GM18868 (cell line): Measurements from ENCODE around the gene C1QTNF3.
"Not testable (repeated sequence)": the region's sequence is repeated elsewhere in the genome, so short reads cannot be mapped to it uniquely, and the experiment has no call there.

Experiments used
- ATAC-seq: cut with Tn5 transposase; IDR thresholded peaks from one replicate; pipeline ENCODE4 v1.9.1; 2021; ENCODE audit warnings: mild to moderate bottlenecking, moderate library complexity; ENCODE audit not compliant: unreplicated experiment

The C1QTNF3 gene, protein sequence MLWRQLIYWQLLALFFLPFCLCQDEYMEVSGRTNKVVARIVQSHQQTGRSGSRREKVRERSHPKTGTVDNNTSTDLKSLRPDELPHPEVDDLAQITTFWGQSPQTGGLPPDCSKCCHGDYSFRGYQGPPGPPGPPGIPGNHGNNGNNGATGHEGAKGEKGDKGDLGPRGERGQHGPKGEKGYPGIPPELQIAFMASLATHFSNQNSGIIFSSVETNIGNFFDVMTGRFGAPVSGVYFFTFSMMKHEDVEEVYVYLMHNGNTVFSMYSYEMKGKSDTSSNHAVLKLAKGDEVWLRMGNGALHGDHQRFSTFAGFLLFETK

DNA sequence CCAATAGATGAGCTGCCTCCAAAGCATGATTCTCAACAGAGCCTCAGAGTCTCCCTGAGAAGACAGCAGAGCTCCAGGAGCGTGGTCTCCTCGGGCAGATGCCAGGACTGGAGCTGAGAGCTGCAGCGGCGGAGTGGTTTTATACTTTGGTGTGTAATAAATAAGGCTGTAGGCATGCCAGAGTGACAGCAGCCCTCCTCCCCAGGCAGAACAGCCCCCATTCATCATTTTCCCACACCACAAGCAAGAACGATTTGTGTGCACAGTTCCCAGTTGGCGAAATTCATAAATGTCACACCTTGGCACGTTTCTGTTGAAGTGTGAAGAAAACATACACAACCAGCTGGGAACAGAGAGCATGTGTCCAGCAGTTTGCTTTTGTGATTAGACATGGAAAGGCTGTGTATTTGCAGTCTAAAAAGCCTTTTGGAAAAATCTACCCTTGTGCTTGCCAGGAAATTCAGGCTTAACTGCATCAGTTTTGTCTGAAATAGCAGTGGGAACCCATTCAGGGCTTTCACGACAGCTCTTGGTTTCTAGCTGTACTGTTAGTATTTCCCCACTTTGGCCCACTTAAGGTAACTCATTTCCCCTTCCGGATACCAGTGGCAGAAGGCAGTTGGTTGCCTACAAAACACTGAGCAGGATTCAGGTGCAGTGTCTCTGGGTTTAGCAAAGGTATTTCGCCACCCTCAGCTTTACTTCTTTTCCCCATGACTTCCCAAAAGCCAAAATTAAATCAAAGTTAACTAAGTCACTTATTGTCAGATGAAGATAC, at the start of gene C1QTNF3:
TSS of gene C1QTNF3 (minus strand) at position 115 of the 778 bp plus-strand sequence. CDS start at position 27, 88 bp downstream.
- no peak for ATAC-seq

DNA sequence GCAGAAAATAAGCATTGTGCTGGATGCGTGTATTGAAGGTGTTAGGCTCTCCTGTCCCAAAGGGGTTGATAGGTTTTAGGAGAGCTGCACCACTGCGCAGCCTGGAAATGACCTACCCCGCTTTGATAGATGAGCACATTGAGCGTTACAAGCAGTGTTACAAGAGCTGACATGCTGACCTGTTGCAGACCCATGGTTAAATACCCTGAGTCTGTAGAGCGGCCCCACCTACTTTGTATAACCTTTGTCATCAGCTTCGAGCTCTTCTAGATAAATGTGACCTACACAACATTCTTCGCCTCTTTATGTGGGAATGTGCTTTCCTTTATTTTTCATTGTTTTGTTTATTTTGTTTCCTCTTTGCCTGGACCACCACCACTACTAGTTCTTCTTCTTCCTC, 48.0 kb upstream of the C1QTNF3 start:
- not testable (repeated sequence) for ATAC-seq

DNA sequence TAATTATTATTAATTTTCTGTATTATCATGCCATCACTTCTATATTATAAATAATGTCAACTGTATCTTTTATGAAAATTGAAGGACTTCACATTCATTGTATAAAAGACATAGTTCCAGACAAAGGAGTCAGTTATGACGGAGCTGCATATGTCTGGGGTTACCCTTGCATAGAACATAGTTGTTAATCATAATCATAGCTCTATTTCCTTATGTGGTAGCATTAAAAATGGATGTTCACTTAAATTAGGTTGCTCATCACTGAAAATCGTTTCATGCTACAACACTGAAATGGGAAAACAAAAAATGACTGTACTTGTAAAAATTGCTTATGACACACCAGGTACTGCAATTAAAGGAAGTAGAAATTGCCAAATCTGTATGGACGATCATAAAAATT, 46.8 kb upstream of the C1QTNF3 start:
- ATAC-seq, result not testable (repeated sequence)

DNA sequence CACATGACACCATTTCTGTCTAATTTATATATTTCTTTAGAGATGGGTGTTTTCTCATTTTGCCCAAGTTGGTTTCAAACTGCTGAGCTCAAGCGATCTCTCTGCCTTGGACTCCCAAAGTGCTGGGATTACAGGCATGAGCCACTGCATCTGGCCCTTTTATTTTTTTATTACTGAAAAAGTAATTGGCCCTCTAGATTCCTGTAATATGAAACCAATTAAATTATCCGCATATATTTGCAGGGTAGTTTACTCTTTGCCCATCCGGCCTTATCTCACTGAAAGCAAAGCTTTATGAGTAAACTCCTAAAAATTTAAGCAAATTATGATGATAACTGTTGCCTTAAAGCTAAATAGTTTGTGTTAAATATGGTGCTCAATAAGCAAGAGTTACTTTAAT, 44.7 kb upstream of the C1QTNF3 start:
- not testable (repeated sequence) for ATAC-seq

DNA sequence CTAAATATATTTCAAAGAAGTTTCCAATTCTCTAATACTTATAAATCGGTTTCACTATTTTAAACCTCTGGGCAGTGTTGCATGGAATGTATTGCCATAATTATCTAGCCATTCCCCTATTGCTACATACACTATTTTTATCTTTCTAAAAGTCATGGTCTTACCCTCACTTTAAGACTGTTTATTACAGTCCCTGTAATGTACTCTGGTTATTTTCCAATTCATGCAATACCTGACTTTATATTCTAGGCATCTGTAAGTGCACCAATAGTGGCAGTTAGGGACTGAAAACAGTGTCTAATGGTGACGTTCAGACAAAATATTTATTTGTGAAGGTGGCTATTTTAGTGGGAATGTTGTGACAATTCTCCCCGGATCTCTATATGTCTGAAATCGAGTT, 40.9 kb upstream of the C1QTNF3 start:
- not testable (repeated sequence) for ATAC-seq

DNA sequence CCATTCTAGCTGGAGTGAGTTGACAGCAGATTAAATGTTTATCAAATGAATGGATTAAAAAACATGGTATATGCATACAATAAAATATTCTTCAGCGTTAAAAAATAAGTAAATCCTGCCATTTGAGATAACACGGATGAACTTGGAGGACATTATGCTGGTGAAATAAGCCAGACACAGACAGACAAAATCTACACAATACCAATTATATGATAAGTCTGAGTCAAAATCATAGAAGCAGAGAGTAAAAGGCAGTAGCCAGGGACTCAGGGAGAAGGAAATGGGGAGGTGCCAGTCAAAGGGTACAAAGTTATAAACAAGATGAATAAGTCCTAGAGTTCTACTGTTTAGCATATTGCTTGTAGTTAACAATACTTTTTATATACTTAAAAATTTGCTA, 36.5 kb upstream of the C1QTNF3 start:
- ATAC-seq, result not testable (repeated sequence)

DNA sequence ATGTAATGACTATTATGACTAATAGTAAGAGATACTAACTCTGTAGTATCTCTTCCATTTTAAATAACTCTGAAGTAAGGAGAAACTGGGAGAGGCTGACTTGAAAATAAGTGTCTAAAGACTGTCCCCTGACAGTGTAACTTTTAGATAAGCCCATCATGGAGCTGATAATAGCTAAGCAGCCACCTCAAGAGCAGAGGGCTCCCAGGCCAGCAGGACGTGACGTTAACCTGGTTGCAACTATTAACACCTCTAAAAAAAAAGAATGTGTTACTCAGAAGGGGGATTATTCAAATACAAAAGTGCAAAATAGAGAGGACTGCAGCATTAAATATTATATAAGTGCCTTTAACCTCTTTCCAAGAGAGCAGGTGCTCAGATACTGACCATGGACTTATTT, 34.6 kb upstream of the C1QTNF3 start:
- not testable (repeated sequence) for ATAC-seq

DNA sequence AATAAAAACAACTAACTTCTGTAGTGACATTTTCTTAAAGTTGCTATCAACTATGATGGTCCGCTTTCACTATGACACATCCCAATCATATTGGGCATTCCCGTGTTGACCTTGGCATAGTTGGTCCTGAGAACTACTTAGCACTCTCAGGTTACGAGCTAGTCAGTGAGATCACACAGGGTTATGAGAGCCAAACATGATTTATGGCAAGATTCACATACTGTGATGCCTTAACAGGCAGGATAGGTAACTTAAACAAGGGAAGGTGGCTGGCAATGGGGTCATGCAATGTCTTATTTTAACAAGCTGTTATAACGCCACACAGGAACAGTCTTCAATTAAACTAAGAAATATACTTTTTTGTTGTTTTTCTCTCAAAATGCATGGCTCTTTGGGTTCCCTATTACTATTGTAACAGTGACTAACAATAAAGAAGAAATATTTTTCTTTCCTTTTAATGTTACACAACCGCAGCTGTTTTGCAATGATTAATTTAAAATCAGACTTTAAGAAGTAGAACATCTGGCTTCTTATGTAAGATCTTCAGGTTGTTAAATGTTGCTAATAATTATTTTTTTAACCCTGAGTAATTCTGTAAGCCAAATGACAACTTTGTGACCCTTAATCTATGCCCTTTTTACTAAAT, 33.8 kb upstream of the C1QTNF3 start:
- ATAC-seq, result not testable (repeated sequence)

DNA sequence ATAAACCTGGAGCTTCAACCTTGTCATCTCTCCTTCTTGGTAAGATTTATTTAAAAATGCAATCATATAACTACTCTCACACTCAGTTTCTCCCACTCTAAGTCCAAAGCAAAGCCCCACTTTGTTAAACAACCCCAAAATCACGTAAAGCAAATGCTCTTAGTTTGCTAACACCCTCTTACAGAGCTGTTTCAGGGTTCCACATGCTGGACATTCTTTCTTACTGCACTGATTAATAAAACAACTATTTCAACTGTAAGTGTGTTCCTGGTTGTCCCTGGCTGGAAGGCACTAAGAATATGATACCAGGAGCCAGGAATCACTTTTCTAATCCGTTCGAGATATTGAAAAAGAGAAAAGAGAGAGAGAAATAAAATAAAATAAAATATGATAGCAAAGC, 31.5 kb upstream of the C1QTNF3 start:
- ATAC-seq, result not testable (repeated sequence)

DNA sequence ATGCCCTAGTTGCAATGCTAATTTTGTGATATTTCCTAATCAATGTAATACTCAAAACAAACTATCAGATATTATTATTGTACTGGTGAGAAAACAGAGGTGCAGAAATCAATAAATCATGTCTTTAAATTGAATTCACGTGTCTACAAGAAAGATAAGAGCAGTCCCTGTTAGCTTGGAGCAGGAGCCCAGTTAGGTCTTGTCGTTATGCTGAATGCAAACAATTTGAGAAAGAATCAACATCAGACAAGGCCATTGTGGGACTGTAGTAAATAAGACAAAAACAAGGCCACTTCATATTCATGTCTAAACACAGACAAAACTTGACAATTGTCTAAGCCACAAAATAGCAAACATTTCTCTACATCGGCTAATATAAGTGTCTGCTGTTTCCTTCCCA, 31.1 kb upstream of the C1QTNF3 start:
- ATAC-seq, result not testable (repeated sequence)

DNA sequence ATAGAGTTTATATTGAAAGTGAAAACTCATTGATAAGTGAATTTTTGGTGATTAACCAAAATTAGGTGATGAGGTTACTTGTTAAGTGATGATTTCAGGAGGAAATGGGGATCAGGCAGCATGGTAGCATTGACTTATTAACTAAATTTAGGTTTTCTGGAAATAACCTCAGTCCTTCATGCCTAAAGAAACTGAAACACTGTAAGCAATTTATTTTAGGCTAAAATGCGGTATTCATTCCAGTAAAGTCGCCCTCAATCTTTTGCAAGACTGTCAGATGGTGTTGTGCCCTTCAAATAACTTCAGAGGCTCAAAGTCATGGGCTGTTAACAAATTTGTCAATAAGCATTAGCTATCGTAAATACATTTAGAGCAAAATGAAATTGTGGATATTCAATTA, 27.6 kb upstream of the C1QTNF3 start:
- not testable (repeated sequence) for ATAC-seq

DNA sequence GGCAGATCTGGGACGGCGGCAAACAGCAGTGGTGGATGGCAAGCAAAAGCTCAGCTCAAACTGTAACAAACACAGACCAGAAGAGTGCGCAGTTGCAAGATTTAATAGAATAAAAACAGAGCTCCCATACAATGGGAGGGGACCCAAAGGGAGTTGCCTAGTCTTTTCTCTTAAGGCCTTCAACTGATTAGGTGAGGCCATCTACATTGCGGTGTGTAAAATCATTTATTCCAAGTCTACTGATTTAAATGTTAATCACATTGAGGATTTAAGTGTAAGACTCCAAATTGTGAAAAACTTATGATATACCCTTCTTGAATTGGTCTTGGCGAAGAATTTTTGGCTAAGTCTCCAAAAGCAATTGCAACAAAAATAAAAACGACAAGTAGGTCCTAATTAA, 21.6 kb upstream of the C1QTNF3 start:
- ATAC-seq, result no peak

DNA sequence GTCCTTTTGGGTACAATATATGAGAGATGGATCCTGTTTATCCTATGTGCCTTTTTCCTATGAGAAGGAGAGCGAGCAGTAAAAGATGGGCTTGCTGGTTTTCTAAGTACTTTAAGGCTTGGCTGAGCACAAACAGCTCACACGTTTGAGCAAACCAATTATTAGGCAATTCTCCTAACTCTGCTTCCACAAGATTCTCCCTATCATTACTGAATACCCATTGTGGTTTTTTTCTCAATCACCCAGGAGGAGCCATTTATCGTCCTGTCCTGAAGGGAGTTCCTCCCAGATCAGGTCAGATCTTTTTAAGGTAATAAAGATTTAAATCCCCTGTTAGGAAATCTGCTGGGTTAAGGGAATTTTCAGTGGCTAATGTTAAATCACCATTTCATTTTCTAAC, 19.4 kb upstream of the C1QTNF3 start:
- no peak for ATAC-seq

DNA sequence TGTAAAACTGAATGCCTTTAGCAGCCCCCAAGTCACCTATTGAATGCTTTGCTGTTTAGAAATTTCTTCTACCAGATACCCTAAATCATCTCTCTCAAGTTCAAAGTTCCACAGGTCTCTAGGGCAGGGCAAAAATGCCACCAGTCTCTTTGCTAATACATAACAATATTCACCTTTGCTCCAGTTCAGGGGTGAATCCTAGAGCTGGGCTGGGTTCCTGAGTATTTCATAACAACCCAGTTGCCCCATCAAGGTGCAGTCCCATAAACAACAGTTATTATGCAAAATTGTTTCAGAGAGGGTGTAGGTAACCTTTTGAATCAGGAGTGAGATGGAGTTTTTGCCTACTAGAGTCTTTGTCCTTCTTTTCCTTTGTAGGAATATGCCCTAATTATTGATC, 19.0 kb upstream of the C1QTNF3 start:
- ATAC-seq, result no peak

DNA sequence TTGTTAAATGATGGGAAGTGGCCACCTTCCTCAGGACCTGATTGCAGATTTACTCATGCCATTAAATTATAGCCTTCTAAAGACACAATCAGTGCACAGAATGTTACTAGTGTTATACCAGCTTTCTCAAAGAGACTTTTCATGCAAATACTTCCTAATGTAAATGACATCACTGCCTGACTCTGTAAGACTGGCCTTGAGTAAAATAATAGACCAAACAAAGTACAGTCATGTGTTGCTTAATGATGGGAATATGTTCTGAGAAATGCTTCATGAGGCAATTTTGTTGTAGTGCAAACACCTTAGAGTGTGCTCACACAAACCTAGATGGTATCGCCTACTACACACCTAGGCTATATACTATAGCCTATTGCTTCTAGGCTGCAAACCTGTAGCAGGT, 17.0 kb upstream of the C1QTNF3 start:
- no peak for ATAC-seq

DNA sequence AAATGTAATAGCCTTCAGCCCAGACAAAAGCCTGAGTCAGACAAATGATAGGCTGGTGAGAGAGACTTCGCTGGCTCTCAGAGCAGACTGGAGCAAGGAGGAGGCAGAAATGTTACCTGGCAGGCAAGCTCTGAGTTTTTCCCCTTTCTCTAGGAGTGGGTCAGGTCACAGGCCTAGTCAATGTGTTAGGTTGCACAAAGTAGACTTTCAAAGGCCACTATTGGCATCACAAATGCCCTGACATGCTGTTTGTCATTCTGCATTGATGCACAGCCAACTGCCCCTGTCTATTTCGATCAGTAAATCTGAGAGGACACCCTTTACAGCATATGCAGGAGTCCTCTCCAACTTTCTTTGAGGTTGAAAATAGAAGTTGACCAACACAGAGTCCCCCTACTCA, 15.5 kb upstream of the C1QTNF3 start:
- no peak for ATAC-seq

DNA sequence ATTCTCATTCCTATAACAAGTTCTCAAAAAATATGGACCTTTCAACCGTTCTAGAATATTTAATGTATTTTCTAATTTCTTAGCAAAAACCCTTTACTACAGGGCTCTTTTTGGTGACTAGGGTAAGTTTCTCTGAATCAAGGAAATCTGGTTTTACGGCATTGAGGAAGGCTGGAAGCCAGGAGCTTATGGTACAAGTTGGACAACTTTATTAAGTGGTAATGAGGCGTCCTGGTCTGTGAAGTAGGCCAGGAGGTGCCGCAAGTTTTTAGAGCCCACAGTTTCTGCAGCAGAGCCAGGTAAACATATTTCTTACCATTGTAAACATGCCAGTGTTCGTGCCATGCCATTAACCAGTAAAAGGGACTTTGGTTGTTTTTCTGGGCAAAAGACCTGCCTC, 14.6 kb upstream of the C1QTNF3 start:
- ATAC-seq, result no peak

DNA sequence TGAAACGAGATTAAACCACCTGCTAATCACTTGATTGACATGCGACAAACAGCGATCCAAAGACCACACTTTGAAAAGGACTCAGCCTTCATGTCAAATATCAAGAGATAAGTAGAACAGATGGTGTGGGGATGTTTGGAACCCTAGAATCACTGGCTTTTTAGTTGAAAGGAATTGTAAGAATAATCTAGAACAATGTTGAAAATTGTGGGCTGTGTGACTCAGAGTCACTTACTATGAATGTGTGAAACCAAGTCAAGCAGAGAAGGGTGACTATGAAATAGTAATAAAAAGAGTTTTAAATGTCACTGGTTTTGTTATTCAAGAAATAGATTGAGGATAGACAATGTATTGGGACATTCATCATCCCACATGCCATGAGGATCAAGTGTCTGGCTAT, 14.1 kb upstream of the C1QTNF3 start:
- ATAC-seq, result no peak

DNA sequence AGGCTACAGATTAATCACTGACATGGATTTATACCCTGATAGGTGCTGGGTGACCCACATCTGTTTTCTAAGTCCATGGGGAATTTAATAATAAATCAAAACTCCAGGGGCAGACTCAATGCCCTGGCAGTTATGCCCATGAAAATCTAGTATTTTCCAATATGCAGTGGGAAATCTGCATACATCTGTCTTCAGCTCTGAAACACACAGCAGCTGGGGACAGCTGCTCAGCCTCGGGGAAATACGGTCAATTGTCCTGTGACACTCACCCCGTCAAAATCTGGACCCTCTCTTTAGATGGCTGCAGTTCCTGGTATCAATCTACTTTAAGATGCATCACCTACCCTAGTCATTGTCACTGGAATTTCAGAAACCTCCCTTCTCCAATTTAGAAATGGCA, 12.7 kb upstream of the C1QTNF3 start:
- no peak for ATAC-seq

DNA sequence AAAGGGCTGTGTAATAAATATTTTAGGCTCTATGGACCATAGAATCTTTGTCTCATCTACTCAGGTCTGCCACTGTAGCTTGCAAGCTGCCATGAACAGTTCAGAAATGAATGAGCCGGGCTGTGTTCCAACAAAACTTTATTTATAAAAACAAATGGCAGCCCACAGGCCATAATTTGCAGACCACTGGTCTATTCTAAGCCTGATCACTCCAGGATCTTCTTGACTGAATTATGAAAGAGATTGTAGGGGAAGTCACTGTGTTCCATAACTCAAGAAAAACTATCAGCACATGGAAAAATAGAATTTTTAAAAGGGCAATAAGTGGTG, 11.4 kb upstream of the C1QTNF3 start:
- ATAC-seq, result no peak

DNA sequence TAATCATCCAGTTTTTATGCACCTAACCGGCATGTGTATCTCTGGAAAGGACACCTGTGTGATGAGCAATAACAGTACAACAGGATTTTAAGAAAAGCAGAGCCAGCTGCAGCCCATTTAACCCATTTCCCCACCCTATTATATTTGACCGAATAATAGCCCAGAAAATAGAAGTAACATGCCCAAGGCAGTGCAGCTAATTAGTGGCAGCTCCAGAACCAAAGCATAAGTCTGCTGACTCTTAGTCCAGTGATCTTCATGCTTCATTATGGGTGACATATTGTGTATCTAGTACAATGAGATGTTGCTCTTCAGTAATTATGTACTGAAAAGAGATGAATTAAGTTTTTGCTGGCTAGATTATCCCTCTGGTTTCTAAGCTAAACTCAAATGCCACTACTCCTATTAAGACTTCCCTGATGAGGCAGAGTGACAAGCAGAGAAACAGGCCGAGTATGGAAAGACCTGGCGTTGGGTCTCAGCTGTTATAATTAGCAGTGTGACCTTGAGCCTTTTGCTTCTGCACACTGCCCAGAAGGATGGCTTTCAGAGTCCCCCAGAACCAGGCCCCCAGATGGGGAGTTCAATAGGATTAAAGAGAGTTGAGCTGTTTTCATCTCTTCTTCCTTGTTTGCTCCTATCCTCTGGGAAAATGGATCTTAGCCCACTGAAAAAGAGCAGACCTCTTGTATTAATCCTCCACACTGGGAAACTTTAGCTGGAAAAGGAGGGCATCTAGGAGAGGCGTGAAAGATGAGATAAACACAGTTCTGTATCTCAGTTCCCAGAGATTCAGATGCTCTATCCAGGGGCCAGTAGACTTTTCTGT, 10.8 kb upstream of the C1QTNF3 start:
- ATAC-seq, result no peak
